OCI-LY1 (cell line): ENCODE results near the gene DYSF.

Source experiments
- CTCF ChIP-seq: fragments of 200-600 bp; sonication (generic), shearing (Covaris generic); IDR thresholded peaks from 2 replicates; pipeline ENCODE4 v1.5.1; 2017; ENCODE audit warnings: mild to moderate bottlenecking, antibody characterized with exemption, low read length, moderate library complexity, mixed read lengths
- EZH2 ChIP-seq: fragments of 200-600 bp; sonication (generic), shearing (Covaris generic); IDR thresholded peaks from 2 replicates; pipeline ENCODE4 v1.8.0; 2017; ENCODE audit warnings: borderline replicate concordance, mixed run types, mild to moderate bottlenecking, antibody characterized with exemption, low read length, moderate library complexity, mixed read lengths

GRCh38 chr2:71689393-71689792 lies 236.0 kb downstream of the DYSF start:
- TF ChIP-seq EZH2: no peak
- TF ChIP-seq CTCF: no peak
